ENCODE data around the gene SEC63. TPM values are rescaled to one million over a fixed set of nuclear protein-coding genes. Genes with fewer than 3 reads are reported as not detected.
A peak's percentile ranks its signal among the peaks of the same experiment; 100 is the strongest.

The SEC63 gene
- total RNA-seq, 2 experiments from 2014 or later = 80.3 to 86.7 TPM

DNA sequence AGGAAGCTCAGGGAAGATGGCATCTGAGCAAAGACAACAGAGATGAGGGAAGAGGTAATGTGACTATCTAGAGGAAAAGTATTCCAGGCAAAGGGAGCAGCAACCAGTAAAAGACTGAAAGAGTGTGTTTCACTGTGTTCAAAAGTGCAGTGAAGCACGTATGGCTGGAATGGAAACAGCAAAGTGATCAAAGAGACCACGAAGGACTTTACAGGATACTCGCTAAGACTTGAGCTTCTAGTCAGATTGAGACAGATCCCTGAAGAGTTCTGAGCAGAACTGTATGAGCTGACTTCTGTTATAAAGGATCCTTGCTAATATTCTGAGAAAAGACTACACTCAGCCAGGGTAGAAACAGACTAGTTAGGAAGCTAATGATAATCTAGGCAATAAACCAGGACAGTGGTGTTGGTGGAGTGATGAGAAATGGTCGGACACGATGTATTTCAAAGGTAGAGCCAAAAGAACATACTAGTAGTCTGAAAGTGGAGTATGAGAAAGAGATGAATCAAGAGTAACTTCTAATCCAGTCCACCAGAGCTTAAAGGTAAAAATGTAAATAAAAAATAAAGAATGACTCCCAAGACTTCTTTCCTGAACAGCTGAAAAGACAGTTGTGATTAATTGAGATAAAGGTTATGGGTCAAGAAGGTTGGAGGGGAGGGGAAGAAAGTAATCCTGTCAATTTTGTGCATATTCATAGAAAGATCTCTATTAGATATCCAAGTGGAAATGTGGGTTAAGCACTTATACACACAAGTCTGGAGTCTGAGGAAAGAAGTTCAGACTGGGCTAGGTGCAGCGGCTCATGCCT, 14.2 kb downstream of the SEC63 start:
- Histone ChIP-seq H3K9me3 (ENCODE audit: control insufficient read depth in 1 of 2, insufficient read depth in 1 of 2, low read length in 2 of 2) (no peaks in the 10 kb centered on the region), H3K4me3 (ENCODE audit: low read length) (no peak overlapping the region), H3K4me1 (ENCODE audit: insufficient read depth, low read length) (peaks cover 18% of the 10 kb centered on the region), H3K36me3 (ENCODE audit: insufficient read depth, low read length) (peaks cover 6% of the 10 kb centered on the region), H3K27me3 (ENCODE audit: control insufficient read depth in 1 of 2, insufficient read depth in 2 of 2, low read length in 2 of 2) (no peaks in the 10 kb centered on the region), H3K27ac (ENCODE audit: low read depth in 1 of 2, low read length in 2 of 2) (no peak overlapping the region)
- peak; percentile 44 for ATAC-seq (ENCODE audit: poor library complexity)
- TF ChIP-seq, protein P1, sequence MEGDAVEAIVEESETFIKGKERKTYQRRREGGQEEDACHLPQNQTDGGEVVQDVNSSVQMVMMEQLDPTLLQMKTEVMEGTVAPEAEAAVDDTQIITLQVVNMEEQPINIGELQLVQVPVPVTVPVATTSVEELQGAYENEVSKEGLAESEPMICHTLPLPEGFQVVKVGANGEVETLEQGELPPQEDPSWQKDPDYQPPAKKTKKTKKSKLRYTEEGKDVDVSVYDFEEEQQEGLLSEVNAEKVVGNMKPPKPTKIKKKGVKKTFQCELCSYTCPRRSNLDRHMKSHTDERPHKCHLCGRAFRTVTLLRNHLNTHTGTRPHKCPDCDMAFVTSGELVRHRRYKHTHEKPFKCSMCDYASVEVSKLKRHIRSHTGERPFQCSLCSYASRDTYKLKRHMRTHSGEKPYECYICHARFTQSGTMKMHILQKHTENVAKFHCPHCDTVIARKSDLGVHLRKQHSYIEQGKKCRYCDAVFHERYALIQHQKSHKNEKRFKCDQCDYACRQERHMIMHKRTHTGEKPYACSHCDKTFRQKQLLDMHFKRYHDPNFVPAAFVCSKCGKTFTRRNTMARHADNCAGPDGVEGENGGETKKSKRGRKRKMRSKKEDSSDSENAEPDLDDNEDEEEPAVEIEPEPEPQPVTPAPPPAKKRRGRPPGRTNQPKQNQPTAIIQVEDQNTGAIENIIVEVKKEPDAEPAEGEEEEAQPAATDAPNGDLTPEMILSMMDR (IDR thresholded peaks at IDR 0.05) = no peak
- no peaks in the 10 kb centered on the region for H3K27me3 Mint-ChIP-seq
- H3K36me3 Mint-ChIP-seq (ENCODE audit: low read depth) = peaks cover 19% of the 10 kb centered on the region
- peaks cover 69% of the 10 kb centered on the region for H3K4me1 Mint-ChIP-seq (ENCODE audit: low read depth)
- peak overlapping the region; percentile 9 for H3K27ac Mint-ChIP-seq
- H3K4me3 Mint-ChIP-seq = peak overlapping the region; percentile 7
- POLR2A ChIA-PET = no interaction called here
- no peaks in the 10 kb centered on the region for H3K9me3 Mint-ChIP-seq
- DNase-seq = peak in 1 of 14 experiments; percentile 12
- intact Hi-C loops (cut with DNase I, micrococcal nuclease) = no loop called here
- CTCF ChIA-PET = no interaction called here

DNA sequence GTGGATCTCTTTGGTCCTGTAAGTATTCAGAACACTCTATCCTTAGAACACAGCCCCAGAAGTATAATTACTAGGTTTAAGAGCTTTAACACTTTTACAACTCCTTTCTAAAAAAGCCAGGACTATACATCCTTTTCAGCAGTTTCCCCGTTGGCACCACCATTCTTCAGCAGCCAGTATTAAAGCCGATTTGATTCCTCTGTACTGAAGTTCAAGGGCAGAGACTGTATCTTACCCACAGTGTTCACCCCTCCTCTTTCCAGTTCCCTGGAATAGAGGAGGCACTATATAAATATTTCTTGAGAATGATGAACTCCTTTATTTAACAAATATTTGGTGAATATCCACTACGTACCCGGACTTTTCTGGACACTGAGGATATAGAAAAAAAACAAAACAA, 15.9 kb downstream of the SEC63 start:
- TF ChIP-seq, protein P1 (IDR thresholded peaks at IDR 0.05) = no peak
- H3K36me3 Mint-ChIP-seq (ENCODE audit: low read depth) = peaks cover 26% of the 10 kb centered on the region
- Histone ChIP-seq H3K36me3 (ENCODE audit: insufficient read depth, low read length) (peaks cover 6% of the 10 kb centered on the region), H3K4me3 (ENCODE audit: low read length) (no peak overlapping the region), H3K27me3 (ENCODE audit: control insufficient read depth in 1 of 2, insufficient read depth in 2 of 2, low read length in 2 of 2) (no peaks in the 10 kb centered on the region), H3K27ac (ENCODE audit: low read depth in 1 of 2, low read length in 2 of 2) (no peak overlapping the region), H3K9me3 (ENCODE audit: control insufficient read depth in 1 of 2, insufficient read depth in 1 of 2, low read length in 2 of 2) (no peaks in the 10 kb centered on the region), H3K4me1 (ENCODE audit: insufficient read depth, low read length) (peaks cover 12% of the 10 kb centered on the region)
- no peak overlapping the region for H3K27ac Mint-ChIP-seq
- H3K27me3 Mint-ChIP-seq = no peaks in the 10 kb centered on the region
- H3K4me3 Mint-ChIP-seq = no peak overlapping the region
- DNase-seq (no peak), ATAC-seq (ENCODE audit: poor library complexity) (no peak)
- ChIA-PET POLR2A (no interaction called here), CTCF (no interaction called here)
- H3K4me1 Mint-ChIP-seq (ENCODE audit: low read depth) = peaks cover 56% of the 10 kb centered on the region
- intact Hi-C loops (cut with DNase I, micrococcal nuclease) = no loop called here
- H3K9me3 Mint-ChIP-seq = no peaks in the 10 kb centered on the region

DNA sequence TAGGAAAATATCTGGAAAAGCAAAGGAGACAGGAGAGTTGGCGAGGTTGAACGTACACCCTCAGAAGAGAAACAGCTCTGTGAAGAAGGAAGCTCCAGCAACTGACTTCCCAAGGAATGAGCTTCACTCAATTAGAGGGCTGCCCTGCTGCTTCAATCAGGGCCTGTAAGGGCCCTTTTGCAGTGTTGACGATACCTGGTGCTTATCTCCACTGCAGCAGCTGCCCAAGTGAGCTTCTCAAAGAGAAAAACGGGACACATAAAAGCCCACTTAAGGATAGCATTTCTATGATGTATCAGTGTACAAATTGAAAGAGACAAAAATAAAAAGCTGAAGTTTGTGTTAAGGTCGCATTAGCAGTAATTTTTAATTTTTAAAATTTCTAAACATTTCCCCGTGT, 16.4 kb downstream of the SEC63 start:
- Histone ChIP-seq H3K4me1 (ENCODE audit: insufficient read depth, low read length) (peaks cover 12% of the 10 kb centered on the region), H3K9me3 (ENCODE audit: control insufficient read depth in 1 of 2, insufficient read depth in 1 of 2, low read length in 2 of 2) (no peaks in the 10 kb centered on the region), H3K27me3 (ENCODE audit: control insufficient read depth in 1 of 2, insufficient read depth in 2 of 2, low read length in 2 of 2) (no peaks in the 10 kb centered on the region), H3K4me3 (ENCODE audit: low read length) (no peak overlapping the region), H3K27ac (ENCODE audit: low read depth in 1 of 2, low read length in 2 of 2) (no peak overlapping the region), H3K36me3 (ENCODE audit: insufficient read depth, low read length) (peaks cover 6% of the 10 kb centered on the region)
- ChIA-PET CTCF (no interaction called here), POLR2A (interaction anchor here (0.6 to 0.7 kb wide), 2 partner anchors 206 to 1108 kb away, joined by 3 read pairs; no protein-coding TSS in a partner anchor)
- Mint-ChIP-seq H3K36me3 (ENCODE audit: low read depth) (peaks cover 29% of the 10 kb centered on the region), H3K4me3 (no peak overlapping the region), H3K4me1 (ENCODE audit: low read depth) (peaks cover 56% of the 10 kb centered on the region), H3K27me3 (no peaks in the 10 kb centered on the region), H3K27ac (no peak overlapping the region), H3K9me3 (no peaks in the 10 kb centered on the region)
- ATAC-seq (ENCODE audit: poor library complexity) = no peak
- TF ChIP-seq, protein P1 (IDR thresholded peaks at IDR 0.05) = no peak
- no peak for DNase-seq
- intact Hi-C loops (cut with DNase I, micrococcal nuclease) = loop anchor here in 1 of 2 experiments (1.0 kb wide), 1 partner anchor 12 kb away; no protein-coding TSS in a partner anchor

Data from CD4-positive, alpha-beta T cell (primary cell).